ENCODE measurements around the gene LPCAT2.

LPCAT2 gene

GRCh38 chr16:55501549-55502322, 7.1 kb upstream of the LPCAT2 start:
- no peak for DNase-seq (ENCODE audit: low read depth, low spot score)
- peak overlapping the region; percentile 83 for H3K27ac ChIP-seq

- H3K27ac ChIP-seq = peak overlapping the region; percentile 83
- no peak for DNase-seq (ENCODE audit: low read depth, low spot score)
Observed at GRCh38 chr16:55502801-55503366, 6.0 kb upstream of the LPCAT2 start.

GRCh38 chr16:55503726-55504550, 4.9 kb upstream of the LPCAT2 start:
- DNase-seq (ENCODE audit: low read depth, low spot score) = no peak
- no peak overlapping the region for H3K27ac ChIP-seq

GRCh38 chr16:55505333-55506015, 3.4 kb upstream of the LPCAT2 start:
- DNase-seq (ENCODE audit: low read depth, low spot score) = no peak
- H3K27ac ChIP-seq = no peak overlapping the region

GRCh38 chr16:55506083-55506482, 2.8 kb upstream of the LPCAT2 start:
- H3K27ac ChIP-seq = no peak overlapping the region
- no peak for DNase-seq (ENCODE audit: low read depth, low spot score)

GRCh38 chr16:55506708-55507107, 2.2 kb upstream of the LPCAT2 start:
- no peak overlapping the region for H3K27ac ChIP-seq
- DNase-seq (ENCODE audit: low read depth, low spot score) = no peak

- no peak for DNase-seq (ENCODE audit: low read depth, low spot score)
- peak overlapping the region; percentile 69 for H3K27ac ChIP-seq
Observed at GRCh38 chr16:55508271-55508921, 476 bp upstream of the LPCAT2 start.

- DNase-seq (ENCODE audit: low read depth, low spot score) = no peak
- no peak overlapping the region for H3K27ac ChIP-seq
Observed at GRCh38 chr16:55510185-55510805, 1.4 kb downstream of the LPCAT2 start.

GRCh38 chr16:55512941-55513340, 4.1 kb downstream of the LPCAT2 start:
- H3K27ac ChIP-seq = no peak overlapping the region
- DNase-seq (ENCODE audit: low read depth, low spot score) = no peak

- no peak for DNase-seq (ENCODE audit: low read depth, low spot score)
- no peak overlapping the region for H3K27ac ChIP-seq
Observed at GRCh38 chr16:55513616-55514015, 4.7 kb downstream of the LPCAT2 start.

GRCh38 chr16:55515111-55515510, 6.2 kb downstream of the LPCAT2 start:
- DNase-seq (ENCODE audit: low read depth, low spot score) = no peak
- H3K27ac ChIP-seq = no peak overlapping the region

- no peak overlapping the region for H3K27ac ChIP-seq
Observed at GRCh38 chr16:55521792-55522191, 12.9 kb downstream of the LPCAT2 start.

GRCh38 chr16:55526441-55526840, 17.6 kb downstream of the LPCAT2 start:
- DNase-seq (ENCODE audit: low read depth, low spot score) = no peak
- H3K27ac ChIP-seq = no peak overlapping the region

More at GRCh38 chr16:55521792-55522191, 12.9 kb downstream of the LPCAT2 start:
- DNase-seq (ENCODE audit: low read depth, low spot score) = no peak

GRCh38 chr16:55527885-55528284, 19.0 kb downstream of the LPCAT2 start:
- no peak overlapping the region for H3K27ac ChIP-seq
- DNase-seq (ENCODE audit: low read depth, low spot score) = no peak

- no peak for DNase-seq (ENCODE audit: low read depth, low spot score)
- H3K27ac ChIP-seq = no peak overlapping the region
Observed at GRCh38 chr16:55529018-55529417, 20.1 kb downstream of the LPCAT2 start.

GRCh38 chr16:55530316-55530856, 21.5 kb downstream of the LPCAT2 start:
- H3K27ac ChIP-seq = no peak overlapping the region
- DNase-seq (ENCODE audit: low read depth, low spot score) = no peak

- DNase-seq (ENCODE audit: low read depth, low spot score) = no peak
- H3K27ac ChIP-seq = no peak overlapping the region
Observed at GRCh38 chr16:55532227-55532626, 23.4 kb downstream of the LPCAT2 start.

GRCh38 chr16:55534756-55535155, 25.9 kb downstream of the LPCAT2 start:
- no peak for DNase-seq (ENCODE audit: low read depth, low spot score)
- H3K27ac ChIP-seq = no peak overlapping the region

GRCh38 chr16:55539049-55539448, 30.2 kb downstream of the LPCAT2 start:
- H3K27ac ChIP-seq = no peak overlapping the region
- no peak for DNase-seq (ENCODE audit: low read depth, low spot score)
